ENCODE results near the gene SLC37A3.

GRCh38 chr7:140325600-140325999, 72.7 kb downstream of the SLC37A3 start:
- TF ChIP-seq, protein P1, sequence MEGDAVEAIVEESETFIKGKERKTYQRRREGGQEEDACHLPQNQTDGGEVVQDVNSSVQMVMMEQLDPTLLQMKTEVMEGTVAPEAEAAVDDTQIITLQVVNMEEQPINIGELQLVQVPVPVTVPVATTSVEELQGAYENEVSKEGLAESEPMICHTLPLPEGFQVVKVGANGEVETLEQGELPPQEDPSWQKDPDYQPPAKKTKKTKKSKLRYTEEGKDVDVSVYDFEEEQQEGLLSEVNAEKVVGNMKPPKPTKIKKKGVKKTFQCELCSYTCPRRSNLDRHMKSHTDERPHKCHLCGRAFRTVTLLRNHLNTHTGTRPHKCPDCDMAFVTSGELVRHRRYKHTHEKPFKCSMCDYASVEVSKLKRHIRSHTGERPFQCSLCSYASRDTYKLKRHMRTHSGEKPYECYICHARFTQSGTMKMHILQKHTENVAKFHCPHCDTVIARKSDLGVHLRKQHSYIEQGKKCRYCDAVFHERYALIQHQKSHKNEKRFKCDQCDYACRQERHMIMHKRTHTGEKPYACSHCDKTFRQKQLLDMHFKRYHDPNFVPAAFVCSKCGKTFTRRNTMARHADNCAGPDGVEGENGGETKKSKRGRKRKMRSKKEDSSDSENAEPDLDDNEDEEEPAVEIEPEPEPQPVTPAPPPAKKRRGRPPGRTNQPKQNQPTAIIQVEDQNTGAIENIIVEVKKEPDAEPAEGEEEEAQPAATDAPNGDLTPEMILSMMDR (conservative IDR thresholded peaks at IDR 0.05 in 1 of 2, IDR thresholded peaks at IDR 0.05 in 1 of 2; ENCODE audit: low read depth in 1 of 2, low read length in 2 of 2), result no peak
- TF ChIP-seq EZH2 (IDR thresholded peaks at IDR 0.05; ENCODE audit: low read length, missing control alignments), result no peak
